Peyer's patch (tissue), 4 donors: ENCODE results near the gene CNTN4.

Experiments
- CTCF ChIP-seq, 6 experiments: fragments of 450-650 bp in 4 of 6; fragments of 200-600 bp in 2 of 6; sonication (generic) in 1 of 6; IDR thresholded peaks; one replicate each; pipeline ENCODE4 v1.5.1; 2017 to 2019; ENCODE audit warnings: antibody characterized with exemption in 6 of 6, mild to moderate bottlenecking in 3 of 6, moderate library complexity in 1 of 6
- POLR2A ChIP-seq, 2 donors: fragments of 450-650 bp; IDR thresholded peaks; one replicate each; pipeline ENCODE4 v1.5.1; 2017; ENCODE audit warnings: antibody characterized with exemption in 2 of 2, mild to moderate bottlenecking in 2 of 2, moderate library complexity in 2 of 2

- TF ChIP-seq CTCF (IDR thresholded peaks at IDR 0.05): no peak
- no peak for TF ChIP-seq POLR2A (IDR thresholded peaks at IDR 0.05)
These were observed 822.8 kb downstream of the CNTN4 start for GRCh38 chr3:2921452-2921851.
